T-helper 2 cell treated with Interferon-gamma antibody and Interleukin-4, amounts not matched to agents 5 μg/mL and 100 μg/mL, for 36 hours (primary cell): Measurements from ENCODE around the gene ERP27.

Source experiments
- DNase-seq: peaks from one replicate; pipeline ENCODE4 v3.0.0; 2021; ENCODE audit warnings: low spot score
- H3K27ac Mint-ChIP-seq: one replicate; pipeline ENCODE4 v1.8.0; 2021; ENCODE audit warnings: mild to moderate bottlenecking, mixed read lengths
- H3K27me3 Mint-ChIP-seq: one replicate; pipeline ENCODE4 v1.8.0; 2021; ENCODE audit warnings: low read depth, mixed read lengths
- H3K36me3 Mint-ChIP-seq: one replicate; pipeline ENCODE4 v1.8.0; 2021; ENCODE audit warnings: low read depth, mixed read lengths
- H3K4me1 Mint-ChIP-seq: one replicate; pipeline ENCODE4 v1.8.0; 2021; ENCODE audit warnings: low read depth, mixed read lengths
- H3K4me3 Mint-ChIP-seq: one replicate; pipeline ENCODE4 v1.8.0; 2022; ENCODE audit warnings: mild to moderate bottlenecking, moderate library complexity, mixed read lengths
- H3K9me3 Mint-ChIP-seq: one replicate; pipeline ENCODE4 v1.8.0; 2021; ENCODE audit warnings: mixed read lengths

The ERP27 gene

GRCh38 chr12:14919455-14919854, 18.9 kb downstream of the ERP27 start:
- Mint-ChIP-seq H3K9me3 (no peaks in the 10 kb centered on the region), H3K36me3 (peaks cover 74% of the 10 kb centered on the region), H3K27ac (no peak overlapping the region), H3K4me1 (peaks cover 19% of the 10 kb centered on the region), H3K4me3 (no peak overlapping the region), H3K27me3 (no peaks in the 10 kb centered on the region)
- DNase-seq, result no peak

- no peak overlapping the region for H3K4me3 Mint-ChIP-seq
- H3K9me3 Mint-ChIP-seq, result no peaks in the 10 kb centered on the region
- peaks cover 92% of the 10 kb centered on the region for H3K36me3 Mint-ChIP-seq
- H3K27ac Mint-ChIP-seq, result no peak overlapping the region
- H3K4me1 Mint-ChIP-seq, result peaks cover 15% of the 10 kb centered on the region
- no peak for DNase-seq
- no peaks in the 10 kb centered on the region for H3K27me3 Mint-ChIP-seq
Measured at GRCh38 chr12:14915736-14916135, 22.6 kb downstream of the ERP27 start.

DNA sequence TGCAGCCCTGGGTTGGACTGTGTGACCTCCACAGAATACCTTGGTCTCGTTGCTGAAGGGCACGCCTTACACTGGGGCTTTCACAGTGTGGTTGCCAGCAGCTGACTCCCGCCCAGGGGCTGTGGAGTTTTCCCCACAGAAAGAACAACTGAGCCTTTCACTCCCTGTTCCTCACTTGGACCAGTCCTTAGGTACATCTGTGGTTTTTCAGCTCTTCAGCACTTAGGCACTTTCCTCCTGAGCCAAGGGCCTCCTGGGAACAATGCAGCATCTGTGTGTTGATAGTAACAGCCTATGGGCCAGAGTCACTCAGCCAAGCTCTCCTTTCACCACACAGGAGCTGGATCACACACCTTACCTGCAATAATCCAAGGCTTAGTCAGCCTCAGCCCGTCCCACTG, 25.0 kb downstream of the ERP27 start:
- no peaks in the 10 kb centered on the region for H3K9me3 Mint-ChIP-seq
- H3K27ac Mint-ChIP-seq, result no peak overlapping the region
- peaks cover 88% of the 10 kb centered on the region for H3K36me3 Mint-ChIP-seq
- H3K4me1 Mint-ChIP-seq, result peaks cover 13% of the 10 kb centered on the region
- no peaks in the 10 kb centered on the region for H3K27me3 Mint-ChIP-seq
- no peak overlapping the region for H3K4me3 Mint-ChIP-seq
- no peak for DNase-seq

DNA sequence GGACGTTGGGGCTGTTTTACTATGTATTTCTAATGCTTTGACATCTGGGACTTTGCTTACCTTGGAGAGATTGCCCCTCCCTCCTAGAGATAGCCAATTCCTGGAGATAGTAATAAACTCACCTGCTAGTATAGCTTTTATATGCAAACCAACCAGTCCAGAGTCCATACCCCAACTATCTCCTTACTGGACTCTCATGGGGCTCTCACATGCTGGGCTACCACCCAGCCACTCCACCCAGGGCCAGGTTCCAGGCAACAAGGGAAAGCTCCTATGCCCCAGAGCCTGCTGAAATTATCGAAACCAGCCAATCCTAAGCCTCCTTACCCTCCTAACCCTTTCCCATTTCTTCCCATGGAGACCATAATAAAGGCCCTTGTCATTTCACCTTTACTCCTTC, 27.2 kb downstream of the ERP27 start:
- Mint-ChIP-seq H3K27ac (no peak overlapping the region), H3K4me1 (peaks cover 14% of the 10 kb centered on the region), H3K36me3 (peaks cover 84% of the 10 kb centered on the region), H3K27me3 (no peaks in the 10 kb centered on the region), H3K9me3 (no peaks in the 10 kb centered on the region), H3K4me3 (no peak overlapping the region)
- DNase-seq, result no peak

GRCh38 chr12:14910090-14910915, 28.0 kb downstream of the ERP27 start:
- peaks cover 3% of the 10 kb centered on the region for H3K9me3 Mint-ChIP-seq
- peaks cover 14% of the 10 kb centered on the region for H3K4me1 Mint-ChIP-seq
- DNase-seq, result peak; percentile 38
- H3K27ac Mint-ChIP-seq, result peak overlapping the region; percentile 68
- H3K36me3 Mint-ChIP-seq, result peaks cover 81% of the 10 kb centered on the region
- no peaks in the 10 kb centered on the region for H3K27me3 Mint-ChIP-seq
- no peak overlapping the region for H3K4me3 Mint-ChIP-seq

DNA sequence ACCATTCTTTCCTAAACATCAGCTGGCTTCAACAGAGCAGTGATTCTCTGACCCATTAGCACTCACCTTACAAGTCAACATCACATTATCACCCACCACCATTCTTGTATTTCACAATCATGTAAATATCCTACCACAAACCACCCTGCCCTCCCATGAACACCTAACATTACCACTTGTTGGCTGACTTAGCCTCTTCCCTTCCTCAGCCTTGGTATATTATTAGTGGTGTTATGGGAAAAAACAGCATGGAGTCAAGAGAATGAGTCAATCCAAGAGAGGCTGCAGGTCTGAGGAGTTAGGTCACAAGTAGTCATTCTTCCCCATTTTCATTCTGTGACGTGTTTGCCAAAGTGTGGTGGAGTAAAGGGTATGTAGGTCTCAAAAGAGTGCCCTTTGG, 30.4 kb downstream of the ERP27 start:
- no peak for DNase-seq
- Mint-ChIP-seq H3K27ac (no peak overlapping the region), H3K9me3 (peaks cover 3% of the 10 kb centered on the region), H3K36me3 (peaks cover 63% of the 10 kb centered on the region), H3K4me1 (peaks cover 14% of the 10 kb centered on the region), H3K27me3 (no peaks in the 10 kb centered on the region), H3K4me3 (no peak overlapping the region)

GRCh38 chr12:14906114-14906513, 32.2 kb downstream of the ERP27 start:
- Mint-ChIP-seq H3K27ac (no peak overlapping the region), H3K4me1 (peaks cover 13% of the 10 kb centered on the region), H3K27me3 (no peaks in the 10 kb centered on the region), H3K4me3 (no peak overlapping the region), H3K9me3 (peaks cover 3% of the 10 kb centered on the region), H3K36me3 (peaks cover 48% of the 10 kb centered on the region)
- no peak for DNase-seq

DNA sequence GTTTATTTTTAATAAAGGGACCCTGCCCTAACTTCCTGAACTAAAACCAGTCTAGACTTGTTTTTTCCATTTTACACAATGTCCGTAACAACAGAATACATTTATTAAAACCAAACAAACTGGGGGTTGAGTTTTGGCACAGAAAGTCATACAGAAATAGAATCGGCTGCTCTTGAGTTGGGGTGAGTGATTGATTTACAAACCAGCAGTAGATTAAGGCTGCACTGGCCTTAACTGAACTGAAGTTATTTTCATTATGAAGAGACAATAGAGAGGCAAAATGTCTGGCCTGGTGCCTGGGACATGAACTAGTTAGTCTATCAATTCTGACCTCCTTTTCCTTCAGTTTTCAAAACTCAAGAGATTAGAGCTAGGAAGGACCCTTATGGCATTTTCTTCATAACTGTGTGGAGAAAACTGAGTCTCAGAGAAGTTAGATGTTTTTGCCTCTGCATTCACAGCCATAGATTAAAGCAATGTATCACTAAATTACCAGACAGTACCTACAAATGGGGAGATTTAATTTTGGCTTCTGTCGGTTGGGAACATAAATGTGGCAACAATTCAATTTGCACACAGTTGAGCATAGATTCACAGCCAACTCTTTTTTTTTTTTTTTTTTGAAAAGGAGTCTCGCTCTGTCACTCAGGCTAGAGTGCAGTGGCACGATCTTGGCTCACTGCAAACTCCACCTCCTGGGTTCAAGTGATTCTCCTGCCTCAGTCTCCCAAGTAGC, 32.9 kb downstream of the ERP27 start:
- Mint-ChIP-seq H3K4me1 (peaks cover 10% of the 10 kb centered on the region), H3K27ac (no peak overlapping the region), H3K9me3 (peaks cover 3% of the 10 kb centered on the region), H3K36me3 (peaks cover 41% of the 10 kb centered on the region), H3K4me3 (no peak overlapping the region), H3K27me3 (no peaks in the 10 kb centered on the region)
- no peak for DNase-seq

GRCh38 chr12:14904854-14905253, 33.5 kb downstream of the ERP27 start:
- Mint-ChIP-seq H3K27ac (no peak overlapping the region), H3K4me3 (no peak overlapping the region)

DNA sequence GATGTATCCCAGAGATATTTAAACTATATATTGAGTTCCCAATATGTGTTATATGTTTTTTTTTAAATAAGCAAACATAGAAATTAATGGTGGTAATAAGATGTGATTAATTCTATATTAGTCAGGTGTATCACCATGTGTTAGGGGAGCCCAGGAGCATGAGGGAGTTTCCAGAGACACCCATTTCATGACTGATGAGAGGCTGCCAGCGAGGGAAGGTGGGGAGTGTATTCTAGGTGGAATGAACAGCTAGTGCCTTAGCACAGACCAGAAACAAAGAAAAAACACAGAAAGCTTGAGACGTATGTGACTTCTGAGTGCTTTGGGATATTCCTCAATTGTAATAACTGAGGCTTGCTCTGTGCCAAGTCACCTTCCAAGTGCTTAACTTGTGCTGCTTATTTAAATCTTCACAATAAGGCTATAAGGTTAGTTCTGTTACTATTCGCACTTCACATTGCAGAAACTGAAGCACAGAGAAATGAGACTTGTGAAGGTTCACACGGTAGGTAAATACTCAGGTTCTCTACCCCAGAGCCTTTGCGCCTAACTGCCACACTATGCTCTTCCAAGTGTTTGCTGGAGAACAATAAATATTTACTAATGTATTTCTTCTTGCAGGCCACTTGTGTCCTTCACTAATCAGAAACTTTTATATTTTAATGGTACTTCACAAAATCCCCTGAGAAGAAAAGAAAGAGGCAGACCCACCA, 34.8 kb downstream of the ERP27 start:
- Mint-ChIP-seq H3K36me3 (peaks cover 28% of the 10 kb centered on the region), H3K27ac (no peak overlapping the region), H3K9me3 (peaks cover 3% of the 10 kb centered on the region), H3K27me3 (no peaks in the 10 kb centered on the region), H3K4me1 (peaks cover 5% of the 10 kb centered on the region), H3K4me3 (no peak overlapping the region)
- DNase-seq, result no peak

More at GRCh38 chr12:14904854-14905253, 33.5 kb downstream of the ERP27 start:
- Mint-ChIP-seq H3K4me1 (peaks cover 5% of the 10 kb centered on the region), H3K27me3 (no peaks in the 10 kb centered on the region), H3K36me3 (peaks cover 36% of the 10 kb centered on the region), H3K9me3 (peaks cover 3% of the 10 kb centered on the region)
- no peak for DNase-seq

DNA sequence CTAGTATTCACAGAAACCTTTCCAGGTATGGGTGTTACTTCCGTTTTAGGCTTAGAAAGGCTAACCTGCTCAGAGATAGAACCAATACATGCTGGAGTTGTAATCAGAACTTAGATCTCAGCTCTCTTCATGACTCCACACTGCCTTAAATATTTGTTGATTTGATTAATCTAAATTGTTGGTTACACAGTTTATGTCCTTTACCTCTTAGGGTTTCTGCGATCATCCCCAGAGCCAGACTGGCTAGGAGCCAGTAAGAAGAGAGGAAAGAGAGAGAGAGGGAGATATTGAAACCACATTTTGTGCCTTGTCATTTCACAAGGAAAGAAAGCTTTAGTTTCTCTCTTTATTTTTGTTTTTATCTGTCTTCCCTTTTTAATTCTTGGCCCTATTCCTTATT, 35.9 kb downstream of the ERP27 start:
- Mint-ChIP-seq H3K4me1 (peaks cover 3% of the 10 kb centered on the region), H3K9me3 (peaks cover 3% of the 10 kb centered on the region), H3K4me3 (no peak overlapping the region), H3K27ac (no peak overlapping the region), H3K27me3 (no peaks in the 10 kb centered on the region), H3K36me3 (peaks cover 18% of the 10 kb centered on the region)
- DNase-seq, result no peak

DNA sequence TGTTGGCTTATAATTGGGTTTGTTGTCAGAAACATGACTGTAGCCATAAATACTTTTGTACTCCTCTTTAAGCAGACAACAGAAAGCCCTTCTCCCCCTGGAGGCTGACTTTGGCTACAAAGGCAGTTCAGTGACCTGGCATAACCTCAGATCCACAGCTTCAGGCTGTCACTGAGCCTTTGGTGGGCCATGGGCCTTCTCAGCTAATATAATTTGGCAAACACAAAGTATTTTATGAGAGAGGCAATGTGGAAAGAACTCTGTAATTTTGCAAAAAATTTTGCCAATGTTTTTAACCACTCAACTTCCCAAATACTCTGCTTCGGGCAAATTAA, 37.1 kb downstream of the ERP27 start:
- Mint-ChIP-seq H3K27ac (no peak overlapping the region), H3K4me3 (no peak overlapping the region), H3K4me1 (peaks cover 3% of the 10 kb centered on the region), H3K27me3 (peaks cover 1% of the 10 kb centered on the region), H3K9me3 (peaks cover 3% of the 10 kb centered on the region), H3K36me3 (peaks cover 11% of the 10 kb centered on the region)
- DNase-seq, result no peak

- DNase-seq, result no peak
- no peak overlapping the region for H3K4me3 Mint-ChIP-seq
- H3K36me3 Mint-ChIP-seq, result peaks cover 8% of the 10 kb centered on the region
- peaks cover 3% of the 10 kb centered on the region for H3K4me1 Mint-ChIP-seq
- H3K27ac Mint-ChIP-seq, result no peak overlapping the region
- peaks cover 1% of the 10 kb centered on the region for H3K27me3 Mint-ChIP-seq
- H3K9me3 Mint-ChIP-seq, result peaks cover 3% of the 10 kb centered on the region
Measured at GRCh38 chr12:14900521-14901227, 37.7 kb downstream of the ERP27 start.
